Measurements from ENCODE around the gene RBM38. TPM values are rescaled to one million over a fixed set of nuclear protein-coding genes. Genes with fewer than 3 reads are reported as not detected.

The RBM38 gene
- total RNA-seq, 1 experiment from 2014 or later: 56.5 TPM

DNA sequence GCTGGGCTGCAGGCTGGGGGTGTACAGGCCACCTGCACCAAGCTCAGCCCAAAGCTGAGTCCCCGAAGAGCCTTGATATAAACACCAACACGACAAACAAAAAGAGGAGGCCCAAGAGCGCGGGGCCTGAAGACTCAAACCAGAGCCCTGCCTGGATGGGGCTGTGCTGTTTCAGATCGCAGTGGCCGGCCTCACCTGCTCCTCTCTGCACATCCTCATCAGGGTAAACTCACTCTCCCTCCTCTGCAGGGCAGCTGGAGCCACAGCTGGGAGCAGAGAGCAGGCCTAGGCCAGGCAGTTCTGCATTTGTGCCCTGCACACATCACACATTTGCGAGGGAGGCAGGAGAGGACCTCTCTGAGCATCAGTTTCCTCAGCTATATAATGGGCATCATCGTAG is 3.7 kb upstream of the RBM38 start:
- CTCF ChIA-PET: no interaction called here
- H3K79me2 ChIP-seq (ENCODE audit: low read length): peaks cover 8% of the 10 kb centered on the region
- no peaks in the 10 kb centered on the region for H4K20me1 ChIP-seq (ENCODE audit: low read length)
- no peak for TF ChIP-seq EZH2phosphoT487 (IDR thresholded peaks at IDR 0.05; ENCODE audit: borderline replicate concordance, low read length)
- no peak for TF ChIP-seq EZH2 (IDR thresholded peaks at IDR 0.05; ENCODE audit: low read length, unreplicated experiment)
- TF ChIP-seq, protein P1, sequence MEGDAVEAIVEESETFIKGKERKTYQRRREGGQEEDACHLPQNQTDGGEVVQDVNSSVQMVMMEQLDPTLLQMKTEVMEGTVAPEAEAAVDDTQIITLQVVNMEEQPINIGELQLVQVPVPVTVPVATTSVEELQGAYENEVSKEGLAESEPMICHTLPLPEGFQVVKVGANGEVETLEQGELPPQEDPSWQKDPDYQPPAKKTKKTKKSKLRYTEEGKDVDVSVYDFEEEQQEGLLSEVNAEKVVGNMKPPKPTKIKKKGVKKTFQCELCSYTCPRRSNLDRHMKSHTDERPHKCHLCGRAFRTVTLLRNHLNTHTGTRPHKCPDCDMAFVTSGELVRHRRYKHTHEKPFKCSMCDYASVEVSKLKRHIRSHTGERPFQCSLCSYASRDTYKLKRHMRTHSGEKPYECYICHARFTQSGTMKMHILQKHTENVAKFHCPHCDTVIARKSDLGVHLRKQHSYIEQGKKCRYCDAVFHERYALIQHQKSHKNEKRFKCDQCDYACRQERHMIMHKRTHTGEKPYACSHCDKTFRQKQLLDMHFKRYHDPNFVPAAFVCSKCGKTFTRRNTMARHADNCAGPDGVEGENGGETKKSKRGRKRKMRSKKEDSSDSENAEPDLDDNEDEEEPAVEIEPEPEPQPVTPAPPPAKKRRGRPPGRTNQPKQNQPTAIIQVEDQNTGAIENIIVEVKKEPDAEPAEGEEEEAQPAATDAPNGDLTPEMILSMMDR (conservative IDR thresholded peaks at IDR 0.05; ENCODE audit: low read depth, low read length): no peak
- no peak overlapping the region for H2AFZ ChIP-seq (ENCODE audit: low read length)
- POLR2A ChIA-PET (ENCODE audit: unreplicated experiment): no interaction called here
- H3K9me2 ChIP-seq (replicated peaks; ENCODE audit: low read length): no peaks in the 10 kb centered on the region
- no TSS peak for BruUV-seq (replicated peaks)
- peaks cover 22% of the 10 kb centered on the region for H3K4me1 ChIP-seq (ENCODE audit: insufficient read depth, low read length)
- no peaks in the 10 kb centered on the region for H3K27me3 ChIP-seq (ENCODE audit: low read length)
- no peaks in the 10 kb centered on the region for H3K36me3 ChIP-seq (ENCODE audit: low read depth, low read length)
- intact Hi-C loops (cut with micrococcal nuclease): no loop called here
- no peaks in the 10 kb centered on the region for H3F3A ChIP-seq (ENCODE audit: low read length, unreplicated experiment)
- DNase-seq (no peak), ATAC-seq (no peak)
- no peaks in the 10 kb centered on the region for H3K9me3 ChIP-seq (ENCODE audit: low read length)
- H3K4me3 ChIP-seq (ENCODE audit: low read length): no peak overlapping the region
- H3K27ac ChIP-seq (ENCODE audit: low read length): no peak overlapping the region
- H3K9ac ChIP-seq (ENCODE audit: low read length): no peak overlapping the region
- H3K4me2 ChIP-seq (ENCODE audit: low read length): no peak overlapping the region

DNA sequence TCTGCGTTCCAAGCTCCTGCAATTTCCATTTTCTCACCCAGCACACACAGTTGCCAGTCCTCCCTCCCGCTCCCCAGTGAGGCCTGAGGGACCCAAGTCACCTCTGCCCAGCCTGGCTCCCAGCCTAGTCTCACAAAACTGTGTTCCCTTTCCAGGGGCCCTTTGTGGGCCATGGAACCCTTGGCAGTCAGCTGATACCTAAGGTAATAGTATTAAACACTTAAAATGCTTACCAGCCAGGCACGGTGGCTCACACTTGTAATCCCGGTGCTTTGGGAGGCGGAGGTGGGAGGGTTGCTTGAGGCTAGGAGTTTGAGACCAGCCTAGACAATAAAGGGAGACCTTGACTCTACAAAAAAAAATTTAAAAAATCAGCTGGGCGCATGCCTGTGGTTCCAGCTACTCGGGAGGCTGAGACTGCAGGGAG is 3.2 kb upstream of the RBM38 start:
- no peaks in the 10 kb centered on the region for H3K9me3 ChIP-seq (ENCODE audit: low read length)
- H3K79me2 ChIP-seq (ENCODE audit: low read length): peaks cover 13% of the 10 kb centered on the region
- H3K4me3 ChIP-seq (ENCODE audit: low read length): no peak overlapping the region
- H2AFZ ChIP-seq (ENCODE audit: low read length): no peak overlapping the region
- ChIA-PET CTCF (no interaction called here), POLR2A (ENCODE audit: unreplicated experiment) (no interaction called here)
- H3F3A ChIP-seq (ENCODE audit: low read length, unreplicated experiment): no peaks in the 10 kb centered on the region
- peaks cover 27% of the 10 kb centered on the region for H3K4me1 ChIP-seq (ENCODE audit: insufficient read depth, low read length)
- ATAC-seq (no peak), DNase-seq (no peak)
- no peak overlapping the region for H3K27ac ChIP-seq (ENCODE audit: low read length)
- TF ChIP-seq EZH2 (IDR thresholded peaks at IDR 0.05; ENCODE audit: low read length, unreplicated experiment): no peak
- TF ChIP-seq EZH2phosphoT487 (IDR thresholded peaks at IDR 0.05; ENCODE audit: borderline replicate concordance, low read length): no peak
- TF ChIP-seq, protein P1 (conservative IDR thresholded peaks at IDR 0.05; ENCODE audit: low read depth, low read length): no peak
- no peak overlapping the region for H3K4me2 ChIP-seq (ENCODE audit: low read length)
- no TSS peak for BruUV-seq (replicated peaks)
- peaks cover 3% of the 10 kb centered on the region; the same call in 1 of the 2 replicates for H4K20me1 ChIP-seq (ENCODE audit: low read length)
- no peaks in the 10 kb centered on the region for H3K27me3 ChIP-seq (ENCODE audit: low read length)
- no peak overlapping the region for H3K9ac ChIP-seq (ENCODE audit: low read length)
- no peaks in the 10 kb centered on the region for H3K36me3 ChIP-seq (ENCODE audit: low read depth, low read length)
- intact Hi-C loops (cut with micrococcal nuclease): no loop called here
- no peaks in the 10 kb centered on the region for H3K9me2 ChIP-seq (replicated peaks; ENCODE audit: low read length)

DNA sequence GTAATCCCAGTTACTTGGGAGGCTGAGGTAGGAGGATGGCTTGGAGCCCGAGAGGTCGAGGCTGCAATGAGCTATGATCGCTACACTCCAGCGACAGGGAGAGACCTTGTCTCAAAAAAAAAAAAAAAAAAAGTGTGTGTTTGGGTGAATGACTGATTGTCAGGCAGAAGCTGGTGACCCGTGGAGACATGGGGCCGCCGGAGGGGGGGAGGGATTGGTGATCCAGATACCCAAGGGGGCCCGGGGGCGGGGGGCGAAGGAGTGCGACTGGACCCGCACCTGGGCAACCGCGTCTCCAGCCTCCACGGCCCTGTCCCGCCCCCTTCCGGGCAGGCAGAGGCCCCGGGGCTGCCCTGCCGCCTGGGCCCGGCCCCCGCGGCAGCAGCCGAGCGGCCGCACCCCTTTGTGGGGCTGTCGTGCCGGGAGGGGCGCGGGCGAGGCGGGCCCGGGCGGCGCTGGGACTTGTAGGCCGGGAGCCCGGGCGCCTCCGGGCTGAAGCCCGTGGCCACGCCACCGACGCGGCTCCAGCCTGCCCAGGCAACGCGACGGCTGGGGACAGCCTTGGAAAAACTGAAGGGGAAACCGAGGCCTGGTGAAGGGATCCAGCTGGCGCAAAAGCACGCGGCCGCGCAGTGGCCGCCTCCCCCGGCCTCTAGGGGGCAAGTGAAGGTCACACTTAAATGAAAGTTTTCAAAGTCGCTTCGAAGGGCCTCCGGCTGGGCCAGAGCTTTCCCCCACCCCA is 2.1 kb upstream of the RBM38 start:
- ATAC-seq (peak; percentile 69), DNase-seq (peak; percentile 89)
- Histone ChIP-seq H3K9me2 (replicated peaks; ENCODE audit: low read length) (no peaks in the 10 kb centered on the region), H3K27me3 (ENCODE audit: low read length) (no peaks in the 10 kb centered on the region), H3K27ac (ENCODE audit: low read length) (0 out of 2 replicates have a peak overlapping the region, but pooled peaks have one; percentile 0), H3K4me2 (ENCODE audit: low read length) (peak overlapping the region; percentile 81), H3K36me3 (ENCODE audit: low read depth, low read length) (peaks cover 5% of the 10 kb centered on the region; the same call in 1 of the 2 replicates), H3K79me2 (ENCODE audit: low read length) (peaks cover 25% of the 10 kb centered on the region), H3K4me3 (ENCODE audit: low read length) (peak overlapping the region; percentile 58; the same call in 1 of the 2 replicates), H2AFZ (ENCODE audit: low read length) (peak overlapping the region; percentile 85), H3K4me1 (ENCODE audit: insufficient read depth, low read length) (peaks cover 33% of the 10 kb centered on the region), H3K9ac (ENCODE audit: low read length) (peak overlapping the region; percentile 71), H3K9me3 (ENCODE audit: low read length) (no peaks in the 10 kb centered on the region), H3F3A (ENCODE audit: low read length, unreplicated experiment) (no peaks in the 10 kb centered on the region), H4K20me1 (ENCODE audit: low read length) (peaks cover 8% of the 10 kb centered on the region; the same call in 1 of the 2 replicates)
- BruUV-seq (replicated peaks): no TSS peak
- TF ChIP-seq, protein P1 (conservative IDR thresholded peaks at IDR 0.05; ENCODE audit: low read depth, low read length): peak; percentile 49; the same call in 1 of the 2 replicates
- TF ChIP-seq EZH2 (IDR thresholded peaks at IDR 0.05; ENCODE audit: low read length, unreplicated experiment): no peak
- ChIA-PET CTCF (interaction anchor here (0.6 kb wide), 2 partner anchors 59 to 110 kb away, joined by 6 to 8 read pairs; no protein-coding TSS in a partner anchor), POLR2A (ENCODE audit: unreplicated experiment) (no interaction called here)
- intact Hi-C loops (cut with micrococcal nuclease): no loop called here

Data from PC-3 (cell line).